Endothelial cell of umbilical vein (primary cell): ENCODE measurements around the gene EFR3B. TPM values are rescaled to one million over a fixed set of nuclear protein-coding genes. Genes with fewer than 3 reads are reported as not detected.

Experiments
- BruUV-seq: library from RNA; stranded (reverse); fragments of 400-500 nt; replicated peaks from 2 replicates; lab custom pipeline; 2021; lab: Mats Ljungman, UMichigan
- CTCF ChIA-PET: fragments of 300-600, 350-600 bp; sonication (Branson Sonifier 250); formaldehyde crosslinking; loops from one replicate; lab custom pipeline; 2021; ENCODE audit warnings: antibody characterized with exemption, inconsistent platforms; lab: Charles Lee
- POLR2A ChIA-PET: fragments of 300-600, 350-600 bp; sonication (Branson Sonifier 250); formaldehyde crosslinking; loops from one replicate; lab custom pipeline; 2021; ENCODE audit warnings: antibody characterized with exemption, inconsistent platforms; lab: Charles Lee
- DNase-seq: peaks from one replicate; pipeline ENCODE4 v3.0.0-alpha.2; 2011; ENCODE audit warnings: low read depth, low spot score
- FAIRE-seq: peaks from 2 replicates; lab custom pipeline; 2011; peaks lifted over from hg19 to GRCh38; lab: Jason Lieb, UNC
- H2AFZ ChIP-seq: 2 replicates; pipeline ENCODE4 v1.6.0; 2012; ENCODE audit warnings: low read depth, low read length, control low read depth, inconsistent platforms
- H3K27ac ChIP-seq: 2 replicates; pipeline ENCODE4 v1.5.1; 2011; ENCODE audit warnings: low read depth, mild to moderate bottlenecking, control low read depth, low read length, moderate library complexity; ENCODE audit not compliant: insufficient read depth
- H3K27me3 ChIP-seq, 2 experiments: 2 replicates each; pipeline versions ENCODE4 v1.6.0 to v1.6.1; 2011; ENCODE audit warnings: low read length in 2 of 2, mixed read lengths in 1 of 2; ENCODE audit not compliant: control insufficient read depth in 2 of 2, insufficient read depth in 2 of 2
- H3K36me3 ChIP-seq, 2 experiments: 2 replicates in 1 of 2; 3 replicates in 1 of 2; pipeline ENCODE4 v1.5.1; 2011; ENCODE audit warnings: low read length in 2 of 2, mild to moderate bottlenecking in 1 of 2, moderate library complexity in 1 of 2; ENCODE audit not compliant: control insufficient read depth in 2 of 2, insufficient read depth in 2 of 2; ENCODE audit errors: extremely low read depth in 1 of 2
- H3K4me1 ChIP-seq: 3 replicates; pipeline ENCODE4 v1.5.1; 2011; ENCODE audit warnings: mild to moderate bottlenecking, low read length; ENCODE audit not compliant: control insufficient read depth, insufficient read depth; ENCODE audit errors: extremely low read depth
- H3K4me2 ChIP-seq: 2 replicates; pipeline ENCODE4 v1.6.1; 2011; ENCODE audit warnings: low read length, control low read depth, mixed read lengths; ENCODE audit not compliant: insufficient read depth
- H3K4me3 ChIP-seq, 3 experiments: fragments of 200-600 bp in 1 of 3; sonication (generic), shearing (Covaris generic) in 1 of 3; replicated peaks in 1 of 3; 2 replicates each; pipeline ENCODE4 v1.5.1; 2011 to 2016; ENCODE audit warnings: control low read depth in 3 of 3, low read length in 3 of 3, mild to moderate bottlenecking in 2 of 3, inconsistent platforms in 1 of 3, low read depth in 1 of 3, moderate library complexity in 1 of 3; ENCODE audit not compliant: insufficient read depth in 1 of 3
- H3K79me2 ChIP-seq: 2 replicates; pipeline ENCODE4 v1.6.0; 2012; ENCODE audit warnings: low read length, inconsistent platforms; ENCODE audit not compliant: control insufficient read depth, insufficient read depth
- H3K9ac ChIP-seq: replicated peaks from 2 replicates; pipeline ENCODE3; 2011; ENCODE audit warnings: low read length, control low read depth; ENCODE audit not compliant: insufficient read depth; ENCODE audit errors: extremely low read depth
- H3K9me1 ChIP-seq: replicated peaks from 3 replicates; pipeline ENCODE4 v1.6.0; 2011; ENCODE audit warnings: mild to moderate bottlenecking, low read length; ENCODE audit not compliant: control insufficient read depth, insufficient read depth; ENCODE audit errors: extremely low read depth
- H3K9me3 ChIP-seq: replicated peaks from 2 replicates; pipeline ENCODE4 v1.5.1; 2012; ENCODE audit warnings: low read length, inconsistent platforms; ENCODE audit not compliant: control insufficient read depth, insufficient read depth
- H4K20me1 ChIP-seq: replicated peaks from 2 replicates; pipeline ENCODE3; 2011; ENCODE audit warnings: mild to moderate bottlenecking, low read length; ENCODE audit not compliant: control insufficient read depth, insufficient read depth; ENCODE audit errors: extremely low read depth
- FOS ChIP-seq: IDR thresholded peaks from 2 replicates; pipeline ENCODE4 v1.6.1; 2011; ENCODE audit warnings: mild to moderate bottlenecking, low read length, moderate library complexity, borderline replicate concordance; ENCODE audit not compliant: insufficient read depth
- POLR2A ChIP-seq: IDR thresholded peaks from 2 replicates; pipeline ENCODE4 v1.6.1; 2012; ENCODE audit warnings: low read depth, mild to moderate bottlenecking, control low read depth, low read length
- POLR2AphosphoS5 ChIP-seq: IDR thresholded peaks from 2 replicates; pipeline ENCODE4 v1.6.1; 2012; ENCODE audit warnings: low read depth, mild to moderate bottlenecking, control low read depth, low read length, moderate library complexity; ENCODE audit not compliant: insufficient read depth
- dilution Hi-C: fragments of 300-500 bp; cut with MboI; formaldehyde crosslinking; loops from one replicate; pipeline ENCODE4 v1.15.0; 2019; ENCODE audit warnings: low sequenced_read_pairs; ENCODE audit not compliant: extremely low pct_ligation_motif_present
- intact Hi-C: fragments of 100-400 bp; cut with micrococcal nuclease; formaldehyde crosslinking; loops from one replicate; pipeline ENCODE4 v1.10.0; 2022
- polyA plus RNA-seq, 4 experiments: library from polyadenylated mRNA; depleted of rRNA in 3 of 4; stranded (reverse) in 3 of 4; unstranded in 1 of 4; fragments of >200 nt; gene quantifications; 2 replicates each; pipeline versions ENCODE4 v1.2.1 to v1.2.3, GENCODE V29; 2011 to 2012; ENCODE audit warnings: missing spikeins in 1 of 4
- total RNA-seq: library from RNA; stranded (reverse); gene quantifications from 2 replicates; pipeline ENCODE4 v1.2.3, GENCODE V29; 2021
- TF ChIP-seq, protein P1 (sequence below), 2 donors: IDR thresholded peaks; 1 replicate in 1 of 2; 2 replicates in 1 of 2; pipeline ENCODE4 v1.5.1; 2011; ENCODE audit warnings: low read length in 2 of 2, mild to moderate bottlenecking in 2 of 2, moderate library complexity in 2 of 2, control low read depth in 1 of 2, inconsistent platforms in 1 of 2, low read depth in 1 of 2; ENCODE audit not compliant: insufficient read depth in 1 of 2; ENCODE audit errors: extremely low read depth in 1 of 2

Gene EFR3B
- total and polyA plus RNA-seq, 2 donors (not counting 3 experiments of a cell fraction or from before 2014, with no cell fraction given) = 0.15 to 0.77 TPM

DNA sequence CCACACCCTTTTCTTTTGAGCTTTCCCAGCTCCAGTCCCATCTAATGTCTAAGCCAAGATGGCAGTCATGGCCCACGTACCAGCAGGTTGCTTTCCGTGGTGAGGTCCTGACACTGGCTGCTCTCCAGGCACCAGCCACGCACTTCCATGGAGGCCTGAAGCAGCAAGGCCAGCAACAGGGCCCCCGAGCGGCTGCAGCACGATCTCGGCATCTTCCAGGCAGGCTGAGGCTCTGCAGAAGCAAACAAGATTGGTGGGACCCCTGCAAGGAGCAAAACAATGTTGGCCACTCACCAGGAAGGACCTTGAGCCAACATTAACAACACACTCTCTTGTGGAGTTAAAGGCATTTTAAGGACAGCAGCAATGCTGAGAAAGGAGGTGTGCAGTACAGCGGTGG lies 122.7 kb downstream of the EFR3B start:
- dilution Hi-C loops (no loop called here), intact Hi-C loops (no loop called here)
- no peaks in the 10 kb centered on the region for H3K9me1 ChIP-seq
- no peaks in the 10 kb centered on the region for H4K20me1 ChIP-seq
- no peaks in the 10 kb centered on the region for H3K9me3 ChIP-seq
- peak; percentile 23 for DNase-seq
- H3K4me1 ChIP-seq = peaks cover 2% of the 10 kb centered on the region
- no peak overlapping the region for H3K27ac ChIP-seq
- no TSS peak for BruUV-seq
- H3K4me2 ChIP-seq = no peak overlapping the region
- H3K79me2 ChIP-seq = no peaks in the 10 kb centered on the region
- no peak overlapping the region for H2AFZ ChIP-seq
- no peak overlapping the region for H3K9ac ChIP-seq
- ChIA-PET CTCF (interaction anchor here (1.0 to 2.8 kb wide), 2 partner anchors 32 to 64 kb away, joined by 3 to 19 read pairs; no protein-coding TSS in a partner anchor), POLR2A (no interaction called here)
- TF ChIP-seq POLR2AphosphoS5 (no peak), FOS (no peak), POLR2A (no peak)
- TF ChIP-seq, protein P1, sequence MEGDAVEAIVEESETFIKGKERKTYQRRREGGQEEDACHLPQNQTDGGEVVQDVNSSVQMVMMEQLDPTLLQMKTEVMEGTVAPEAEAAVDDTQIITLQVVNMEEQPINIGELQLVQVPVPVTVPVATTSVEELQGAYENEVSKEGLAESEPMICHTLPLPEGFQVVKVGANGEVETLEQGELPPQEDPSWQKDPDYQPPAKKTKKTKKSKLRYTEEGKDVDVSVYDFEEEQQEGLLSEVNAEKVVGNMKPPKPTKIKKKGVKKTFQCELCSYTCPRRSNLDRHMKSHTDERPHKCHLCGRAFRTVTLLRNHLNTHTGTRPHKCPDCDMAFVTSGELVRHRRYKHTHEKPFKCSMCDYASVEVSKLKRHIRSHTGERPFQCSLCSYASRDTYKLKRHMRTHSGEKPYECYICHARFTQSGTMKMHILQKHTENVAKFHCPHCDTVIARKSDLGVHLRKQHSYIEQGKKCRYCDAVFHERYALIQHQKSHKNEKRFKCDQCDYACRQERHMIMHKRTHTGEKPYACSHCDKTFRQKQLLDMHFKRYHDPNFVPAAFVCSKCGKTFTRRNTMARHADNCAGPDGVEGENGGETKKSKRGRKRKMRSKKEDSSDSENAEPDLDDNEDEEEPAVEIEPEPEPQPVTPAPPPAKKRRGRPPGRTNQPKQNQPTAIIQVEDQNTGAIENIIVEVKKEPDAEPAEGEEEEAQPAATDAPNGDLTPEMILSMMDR (IDR thresholded peaks at IDR 0.05; ENCODE audit: extremely low read depth in 1 of 2, insufficient read depth in 1 of 2, low read depth in 1 of 2, low read length in 2 of 2) = no peak
- no peak overlapping the region for H3K4me3 ChIP-seq
- H3K36me3 ChIP-seq = no peaks in the 10 kb centered on the region
- no peak for FAIRE-seq
- peaks cover 53 to 59% of the 10 kb centered on the region in 2 experiments for H3K27me3 ChIP-seq
